H1 (cell line): ENCODE data around the gene DLG1. TPM values are rescaled to one million over a fixed set of nuclear protein-coding genes. Genes with fewer than 3 reads are reported as not detected.

Experiments used
- CTCF ChIA-PET: fragments of 300-600 bp; sonication (Branson Sonifier 250); formaldehyde crosslinking; loops from one replicate; lab custom pipeline; 2021; ENCODE audit not compliant: partially characterized antibody; lab: Charles Lee
- POLR2A ChIA-PET: fragments of 300-600 bp; sonication (Branson Sonifier 250); formaldehyde crosslinking; loops from one replicate; lab custom pipeline; 2021; ENCODE audit warnings: inconsistent platforms; ENCODE audit not compliant: partially characterized antibody; lab: Charles Lee
- DNase-seq, 2 experiments: peaks; one replicate each; pipeline versions ENCODE4 v3.0.0 to v3.0.0-alpha.2; 2010 to 2022; ENCODE audit warnings: low spot score in 2 of 2, low read depth in 1 of 2, mixed read lengths in 1 of 2
- FAIRE-seq: peaks from 2 replicates; lab custom pipeline; 2011; peaks lifted over from hg19 to GRCh38; lab: Jason Lieb, UNC
- H2AFZ ChIP-seq: 2 replicates; pipeline ENCODE4 v1.8.1; 2012; ENCODE audit warnings: low read length, inconsistent platforms
- H2AK5ac ChIP-seq: 2 replicates; pipeline ENCODE4 v1.6.1; 2013; ENCODE audit warnings: low read depth, low read length
- H2BK120ac ChIP-seq: replicated peaks from 2 replicates; pipeline ENCODE3; 2013; ENCODE audit warnings: low read depth, low read length, inconsistent platforms
- H2BK12ac ChIP-seq: 2 replicates; pipeline ENCODE4 v1.6.1; 2013; ENCODE audit warnings: low read depth, low read length
- H2BK15ac ChIP-seq: 2 replicates; pipeline ENCODE4 v1.6.1; 2013; ENCODE audit warnings: low read length
- H2BK20ac ChIP-seq: 2 replicates; pipeline ENCODE4 v1.6.1; 2013; ENCODE audit warnings: low read length
- H2BK5ac ChIP-seq: 2 replicates; pipeline ENCODE4 v1.6.1; 2013; ENCODE audit warnings: low read depth, low read length
- H3K14ac ChIP-seq: 2 replicates; pipeline ENCODE4 v1.6.1; 2013; ENCODE audit warnings: inconsistent platforms; ENCODE audit not compliant: insufficient read length
- H3K18ac ChIP-seq: 2 replicates; pipeline ENCODE4 v1.6.1; 2013; ENCODE audit warnings: low read length; ENCODE audit errors: extremely low read depth
- H3K23ac ChIP-seq: 2 replicates; pipeline ENCODE4 v1.6.1; 2013; ENCODE audit warnings: inconsistent platforms; ENCODE audit not compliant: insufficient read length
- H3K23me2 ChIP-seq: 2 replicates; pipeline ENCODE4 v1.6.1; 2013; ENCODE audit warnings: low read depth, low read length
- H3K27ac ChIP-seq: 2 replicates; pipeline ENCODE4 v1.6.1; 2011; ENCODE audit warnings: low read depth, low read length, inconsistent platforms
- H3K27me3 ChIP-seq, 4 experiments: replicated peaks in 1 of 4; 1 replicate in 1 of 4; 2 replicates in 3 of 4; pipeline versions ENCODE4 v1.6.1 to v1.8.1; 2011 to 2013; ENCODE audit warnings: low read length in 3 of 4, mild to moderate bottlenecking in 3 of 4, inconsistent platforms in 2 of 4, mixed read lengths in 2 of 4, moderate library complexity in 1 of 4; ENCODE audit not compliant: control insufficient read depth in 3 of 4, insufficient read depth in 3 of 4; ENCODE audit errors: extremely low read depth in 1 of 4
- H3K36me3 ChIP-seq, 4 experiments: 2 replicates each; pipeline versions ENCODE4 v1.6.1 to v1.8.1; 2011 to 2013; ENCODE audit warnings: mild to moderate bottlenecking in 4 of 4, low read length in 3 of 4, moderate library complexity in 2 of 4, control low read depth in 1 of 4, inconsistent platforms in 1 of 4; ENCODE audit not compliant: insufficient read depth in 4 of 4, control insufficient read depth in 2 of 4
- H3K4ac ChIP-seq: replicated peaks from 2 replicates; pipeline ENCODE3; 2013; ENCODE audit warnings: low read length, low read depth, mixed read lengths, inconsistent platforms; ENCODE audit not compliant: insufficient read length
- H3K4me1 ChIP-seq, 4 experiments: replicated peaks in 1 of 4; 1 replicate in 1 of 4; 2 replicates in 3 of 4; pipeline versions ENCODE4 v1.6.1 to v1.8.1; 2011 to 2013; ENCODE audit warnings: low read length in 3 of 4, inconsistent platforms in 2 of 4, mixed read lengths in 1 of 4; ENCODE audit not compliant: insufficient read depth in 4 of 4, control insufficient read depth in 3 of 4
- H3K4me2 ChIP-seq, 2 experiments: 2 replicates each; pipeline versions ENCODE4 v1.6.1 to v1.8.1; 2011 to 2013; ENCODE audit warnings: low read depth in 2 of 2, low read length in 2 of 2, control low read depth in 1 of 2, inconsistent platforms in 1 of 2, mild to moderate bottlenecking in 1 of 2; ENCODE audit not compliant: insufficient read depth in 1 of 2
- H3K4me3 ChIP-seq, 4 experiments: fragments of 200-600, 300-600 bp in 1 of 4; sonication (generic), shearing (Covaris generic), sonication (Bioruptor Twin) in 1 of 4; 2 replicates each; pipeline versions ENCODE4 v1.5.1 to v1.8.1; 2011 to 2016; ENCODE audit warnings: low read length in 4 of 4, low read depth in 3 of 4, control low read depth in 2 of 4, inconsistent platforms in 2 of 4, mild to moderate bottlenecking in 2 of 4, mixed read lengths in 1 of 4, moderate library complexity in 1 of 4; ENCODE audit not compliant: insufficient read depth in 2 of 4; ENCODE audit errors: extremely low read depth in 1 of 4
- H3K56ac ChIP-seq: replicated peaks from 2 replicates; pipeline ENCODE3; 2013; ENCODE audit warnings: low read depth, mild to moderate bottlenecking, mixed read lengths, low read length, inconsistent platforms; ENCODE audit not compliant: insufficient read length
- H3K79me1 ChIP-seq: 2 replicates; pipeline ENCODE4 v1.6.1; 2013; ENCODE audit warnings: low read depth, low read length, control low read depth
- H3K79me2 ChIP-seq, 2 experiments: 2 replicates each; pipeline versions ENCODE4 v1.6.1 to v1.8.1; 2012 to 2013; ENCODE audit warnings: low read length in 2 of 2, mild to moderate bottlenecking in 2 of 2, inconsistent platforms in 1 of 2; ENCODE audit not compliant: insufficient read depth in 2 of 2, control insufficient read depth in 1 of 2
- H3K9ac ChIP-seq, 4 experiments: replicated peaks in 1 of 4; 1 replicate in 1 of 4; 2 replicates in 3 of 4; pipeline versions ENCODE4 v1.6.1 to v1.8.1; 2011 to 2013; ENCODE audit warnings: low read depth in 3 of 4, low read length in 3 of 4, control low read depth in 2 of 4, mild to moderate bottlenecking in 2 of 4, moderate library complexity in 2 of 4, inconsistent platforms in 1 of 4; ENCODE audit errors: extremely low read depth in 1 of 4
- H3K9me3 ChIP-seq, 2 experiments: 2 replicates each; pipeline versions ENCODE4 v1.6.1 to v1.8.1; 2012 to 2013; ENCODE audit warnings: mild to moderate bottlenecking in 2 of 2, moderate library complexity in 2 of 2, control low read depth in 1 of 2, inconsistent platforms in 1 of 2, low read depth in 1 of 2, low read length in 1 of 2, mixed read lengths in 1 of 2; ENCODE audit not compliant: insufficient read depth in 2 of 2
- H4K20me1 ChIP-seq, 2 experiments: replicated peaks in 1 of 2; 2 replicates each; pipeline versions ENCODE3 to v1.8.1; 2011 to 2013; ENCODE audit warnings: inconsistent platforms in 2 of 2, low read length in 2 of 2, mild to moderate bottlenecking in 1 of 2; ENCODE audit not compliant: insufficient read depth in 2 of 2, control insufficient read depth in 1 of 2
- H4K5ac ChIP-seq: 2 replicates; pipeline ENCODE4 v1.6.1; 2013; ENCODE audit warnings: low read length, low read depth, mixed read lengths, inconsistent platforms; ENCODE audit not compliant: insufficient read length
- H4K8ac ChIP-seq: 2 replicates; pipeline ENCODE4 v1.8.0; 2013; ENCODE audit warnings: mild to moderate bottlenecking, moderate library complexity, low read length, inconsistent platforms; ENCODE audit not compliant: insufficient read depth; ENCODE audit errors: extremely low read depth
- H4K91ac ChIP-seq: replicated peaks from 2 replicates; pipeline ENCODE3; 2013; ENCODE audit warnings: low read length, mixed read lengths, inconsistent platforms; ENCODE audit not compliant: insufficient read length
- GTF2F1 ChIP-seq: IDR thresholded peaks from 2 replicates; pipeline ENCODE4 v1.6.1; 2012; ENCODE audit warnings: low read depth, low read length, improper control_type of control experiment, borderline replicate concordance
- WGBS, 2 experiments: shearing (Covaris generic) in 1 of 2; methylation state at CpG; one replicate each; pipeline versions ENCODE4 v1.1.6 to v1.1.7; 2013 to 2015; ENCODE audit warnings: low lambda C conversion rate in 2 of 2, mixed read lengths in 2 of 2, inconsistent platforms in 1 of 2, low coverage in 1 of 2, missing lambda C conversion rate in 1 of 2; ENCODE audit not compliant: insufficient replicate concordance in 2 of 2, insufficient coverage in 1 of 2, insufficient read length in 1 of 2; ENCODE audit errors: extremely low coverage in 1 of 2, missing lambda C conversion rate in 1 of 2; 5-methylcytosine and 5-hydroxymethylcytosine counted together
- polyA plus RNA-seq, 7 experiments: library from polyadenylated mRNA; depleted of rRNA in 3 of 7; stranded (reverse) in 5 of 7; unstranded in 2 of 7; fragments of >200 nt in 5 of 7; fragments of 200-250 nt in 2 of 7; gene quantifications; 1 replicate in 5 of 7; 2 replicates in 1 of 7; 4 replicates in 1 of 7; pipeline versions ENCODE4 v1.2.1 to v1.2.3, GENCODE V29; 2011 to 2013; ENCODE audit warnings: missing spikeins in 2 of 7, mixed read lengths in 2 of 7
- total RNA-seq: library from RNA; stranded (reverse); fragmentation: NEBNext Ultra II Directional; extraction: Animal tissue kit (Norgen Biotek cat#: 25700); gene quantifications from 2 replicates; pipeline ENCODE4 v1.2.1, GENCODE V29; 2021

Gene DLG1
- total and polyA plus RNA-seq, 2 of the 8 experiments (the other 6 are each of a cell fraction or from before 2014, with no cell fraction given): 13.4 to 78.8 TPM

- WGBS, 2 experiments: 42% methylated on average over 1 of the region's 1 CpG; no CpG with 5 or more reads in 1 of the 2 experiments
- Histone ChIP-seq H2BK15ac (no peak overlapping the region), H4K91ac (no peak overlapping the region), H3K14ac (no peak overlapping the region), H2BK120ac (no peak overlapping the region), H3K4ac (no peak overlapping the region), H2BK5ac (no peak overlapping the region)
- ChIA-PET CTCF (no interaction called here), POLR2A (no interaction called here)
- TF ChIP-seq GTF2F1: no peak
- TF ChIP-seq, all 59 proteins: peak for 0
- Histone ChIP-seq H3K9ac (no peak overlapping the region), H3K27me3 (no peaks in the 10 kb centered on the region), H3K4me3 (no peak overlapping the region), H2AFZ (no peak overlapping the region), H4K8ac (no peak overlapping the region), H2BK20ac (no peak overlapping the region), H3K23me2 (peaks cover 5% of the 10 kb centered on the region), H4K20me1 (peaks cover 6 to 7% of the 10 kb centered on the region in 2 experiments), H3K23ac (no peak overlapping the region), H3K79me2 (peaks cover 0 to 87% of the 10 kb centered on the region in 2 experiments; a peak in 2 of 4 replicates), H3K27ac (no peak overlapping the region), H3K4me1 (no peaks in the 10 kb centered on the region), H3K18ac (no peak overlapping the region), H4K5ac (no peak overlapping the region), H2BK12ac (no peak overlapping the region), H3K56ac (no peak overlapping the region), H3K9me3 (no peaks in the 10 kb centered on the region), H3K79me1 (no peaks in the 10 kb centered on the region), H3K36me3 (peaks cover 2 to 50% (median 15%) of the 10 kb centered on the region in 4 experiments; a peak in 6 of 8 replicates), H3K4me2 (no peak overlapping the region), H2AK5ac (no peak overlapping the region)
- FAIRE-seq (no peak), DNase-seq (no peak)
Observed at GRCh38 chr3:197292648-197293047, 5.8 kb downstream of the DLG1 start.
